D721Med (cell line): ENCODE measurements around the gene STX16.

Source experiments
- DNase-seq: peaks from one replicate; pipeline ENCODE4 v3.0.0; 2011; ENCODE audit warnings: low spot score; ENCODE audit not compliant: insufficient read length
- FAIRE-seq: peaks from 2 replicates; lab custom pipeline; 2011; peaks lifted over from hg19 to GRCh38; lab: Jason Lieb, UNC
- TF ChIP-seq, protein P1 (sequence below): IDR thresholded peaks from 2 replicates; pipeline ENCODE4 v1.5.1; 2012; ENCODE audit warnings: mild to moderate bottlenecking, control low read depth; ENCODE audit not compliant: insufficient read depth; ENCODE audit errors: missing control alignments

The STX16 gene, protein sequence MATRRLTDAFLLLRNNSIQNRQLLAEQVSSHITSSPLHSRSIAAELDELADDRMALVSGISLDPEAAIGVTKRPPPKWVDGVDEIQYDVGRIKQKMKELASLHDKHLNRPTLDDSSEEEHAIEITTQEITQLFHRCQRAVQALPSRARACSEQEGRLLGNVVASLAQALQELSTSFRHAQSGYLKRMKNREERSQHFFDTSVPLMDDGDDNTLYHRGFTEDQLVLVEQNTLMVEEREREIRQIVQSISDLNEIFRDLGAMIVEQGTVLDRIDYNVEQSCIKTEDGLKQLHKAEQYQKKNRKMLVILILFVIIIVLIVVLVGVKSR

DNA sequence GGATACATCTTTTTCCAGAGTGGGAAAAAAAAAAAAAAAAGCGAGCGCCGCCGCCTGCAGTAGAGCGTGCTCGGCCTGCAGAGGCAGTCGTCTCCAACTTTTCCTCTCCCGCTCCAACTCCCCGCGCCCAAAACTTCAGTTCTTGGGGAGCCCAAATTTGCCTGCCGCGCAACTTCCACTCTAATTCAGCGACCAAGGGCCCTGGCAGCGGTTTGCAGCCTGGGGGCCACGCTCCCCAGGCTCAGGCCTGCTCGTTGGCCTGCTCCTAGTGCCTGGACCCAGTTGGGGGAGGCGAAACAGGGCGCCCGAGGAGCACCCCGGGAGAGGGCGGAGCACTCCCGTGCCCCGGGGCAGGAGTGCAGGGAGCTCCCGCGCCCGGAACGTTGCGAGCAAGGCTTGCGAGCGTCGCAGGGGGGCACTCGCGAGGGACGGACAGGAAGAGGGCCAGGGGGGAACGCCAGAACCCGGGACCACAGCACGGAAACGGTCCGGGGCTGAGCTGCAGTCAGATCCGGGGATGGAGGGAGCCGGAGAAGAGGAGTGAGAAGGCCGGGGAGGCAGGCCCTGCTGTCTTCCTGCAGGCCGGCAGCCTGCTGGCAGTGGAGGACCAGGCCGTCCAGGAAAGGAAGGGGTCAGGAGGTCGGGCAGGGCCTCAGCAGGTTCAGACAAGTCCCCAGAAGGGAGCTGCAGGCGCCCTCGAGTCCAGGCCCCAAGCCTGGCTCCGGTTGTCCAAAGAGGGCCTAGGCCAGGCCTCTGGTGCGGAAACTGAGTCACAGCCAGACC is at the start of gene STX16:
Gene STX16, plus strand, starts transcription at position 508 of the 783 bp plus-strand sequence. CDS start 724 bp downstream, outside the sequence.
- FAIRE-seq (no peak), DNase-seq (peak; percentile 98)
- TF ChIP-seq, protein P1, sequence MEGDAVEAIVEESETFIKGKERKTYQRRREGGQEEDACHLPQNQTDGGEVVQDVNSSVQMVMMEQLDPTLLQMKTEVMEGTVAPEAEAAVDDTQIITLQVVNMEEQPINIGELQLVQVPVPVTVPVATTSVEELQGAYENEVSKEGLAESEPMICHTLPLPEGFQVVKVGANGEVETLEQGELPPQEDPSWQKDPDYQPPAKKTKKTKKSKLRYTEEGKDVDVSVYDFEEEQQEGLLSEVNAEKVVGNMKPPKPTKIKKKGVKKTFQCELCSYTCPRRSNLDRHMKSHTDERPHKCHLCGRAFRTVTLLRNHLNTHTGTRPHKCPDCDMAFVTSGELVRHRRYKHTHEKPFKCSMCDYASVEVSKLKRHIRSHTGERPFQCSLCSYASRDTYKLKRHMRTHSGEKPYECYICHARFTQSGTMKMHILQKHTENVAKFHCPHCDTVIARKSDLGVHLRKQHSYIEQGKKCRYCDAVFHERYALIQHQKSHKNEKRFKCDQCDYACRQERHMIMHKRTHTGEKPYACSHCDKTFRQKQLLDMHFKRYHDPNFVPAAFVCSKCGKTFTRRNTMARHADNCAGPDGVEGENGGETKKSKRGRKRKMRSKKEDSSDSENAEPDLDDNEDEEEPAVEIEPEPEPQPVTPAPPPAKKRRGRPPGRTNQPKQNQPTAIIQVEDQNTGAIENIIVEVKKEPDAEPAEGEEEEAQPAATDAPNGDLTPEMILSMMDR = no peak

DNA sequence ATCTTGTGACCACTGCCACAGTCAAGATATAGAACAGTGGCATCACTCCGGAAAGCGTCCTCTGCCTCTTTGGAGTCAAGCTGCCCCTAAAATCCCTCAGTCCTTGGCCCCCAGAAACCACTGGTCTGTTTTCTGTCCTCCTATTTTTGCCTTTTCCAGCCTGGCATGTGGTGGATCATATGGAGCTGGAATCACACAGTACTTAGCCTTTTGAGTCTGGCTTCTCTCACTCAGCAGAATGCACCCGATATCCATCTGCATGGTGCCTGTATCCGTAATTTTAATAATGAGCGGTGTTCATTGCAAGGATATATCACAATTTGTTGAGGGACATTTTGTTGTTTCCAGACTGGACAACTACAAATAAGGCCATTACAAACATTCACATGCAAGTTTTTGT is 49.0 kb upstream of the STX16 start:
- no peak for FAIRE-seq
- DNase-seq = no peak
- TF ChIP-seq, protein P1 = no peak

DNA sequence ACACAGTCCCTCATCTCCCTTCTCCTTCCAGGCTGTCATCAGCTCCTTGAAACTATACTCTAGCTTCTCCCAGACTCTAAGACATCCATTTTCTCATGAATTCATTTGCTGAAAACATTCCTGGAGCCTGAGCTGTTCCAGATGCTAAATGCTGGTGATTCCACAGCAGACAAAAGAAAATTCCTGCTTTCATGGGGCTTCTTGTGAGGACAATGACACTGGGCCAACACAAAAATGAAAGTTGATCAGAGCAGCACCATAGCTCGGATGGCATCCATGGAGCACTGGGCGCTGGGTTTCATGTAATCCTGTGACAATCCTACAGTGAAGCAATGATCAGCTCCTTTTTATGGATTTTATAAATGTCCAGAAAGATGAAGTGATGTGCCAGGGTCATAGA is 47.4 kb upstream of the STX16 start:
- no peak for FAIRE-seq
- TF ChIP-seq, protein P1 = no peak
- no peak for DNase-seq

DNA sequence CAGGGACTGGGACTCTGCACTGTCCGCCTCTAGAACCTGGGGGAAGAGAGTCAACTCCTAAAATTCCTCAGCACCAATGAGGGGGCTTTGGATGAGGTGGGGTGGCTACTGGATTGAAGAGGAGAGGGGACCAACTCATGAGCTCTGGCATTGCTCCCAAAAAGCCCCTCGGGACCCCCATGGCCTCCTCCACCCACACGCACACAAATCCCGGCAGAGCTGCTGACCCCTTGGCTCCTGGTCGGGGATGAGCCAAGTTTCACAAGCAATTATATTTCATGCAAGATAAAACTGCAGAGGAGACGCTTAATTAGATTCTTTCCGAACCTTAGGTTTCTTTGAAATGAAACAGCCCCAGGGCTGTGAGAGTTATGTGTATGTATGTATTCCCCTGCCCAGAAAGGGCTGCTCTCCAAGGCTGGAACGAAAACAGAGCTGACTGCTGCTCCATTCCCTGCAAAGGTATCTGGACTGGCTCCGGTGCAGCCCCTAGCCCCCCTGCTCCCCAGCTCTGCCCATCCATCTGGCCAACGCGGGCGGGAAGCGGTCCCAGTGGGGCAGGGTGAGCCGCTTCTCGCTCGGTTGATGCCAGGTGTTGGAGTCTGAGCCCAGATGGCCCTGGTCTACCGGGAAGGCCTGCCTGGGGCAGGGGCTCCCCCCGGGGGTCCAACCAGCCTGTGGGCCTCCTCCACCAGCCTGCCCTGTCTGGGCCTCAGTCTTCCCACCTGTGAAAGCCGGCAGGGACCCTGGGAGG is 46.8 kb upstream of the STX16 start:
- FAIRE-seq (no peak), DNase-seq (no peak)
- TF ChIP-seq, protein P1 = no peak

DNA sequence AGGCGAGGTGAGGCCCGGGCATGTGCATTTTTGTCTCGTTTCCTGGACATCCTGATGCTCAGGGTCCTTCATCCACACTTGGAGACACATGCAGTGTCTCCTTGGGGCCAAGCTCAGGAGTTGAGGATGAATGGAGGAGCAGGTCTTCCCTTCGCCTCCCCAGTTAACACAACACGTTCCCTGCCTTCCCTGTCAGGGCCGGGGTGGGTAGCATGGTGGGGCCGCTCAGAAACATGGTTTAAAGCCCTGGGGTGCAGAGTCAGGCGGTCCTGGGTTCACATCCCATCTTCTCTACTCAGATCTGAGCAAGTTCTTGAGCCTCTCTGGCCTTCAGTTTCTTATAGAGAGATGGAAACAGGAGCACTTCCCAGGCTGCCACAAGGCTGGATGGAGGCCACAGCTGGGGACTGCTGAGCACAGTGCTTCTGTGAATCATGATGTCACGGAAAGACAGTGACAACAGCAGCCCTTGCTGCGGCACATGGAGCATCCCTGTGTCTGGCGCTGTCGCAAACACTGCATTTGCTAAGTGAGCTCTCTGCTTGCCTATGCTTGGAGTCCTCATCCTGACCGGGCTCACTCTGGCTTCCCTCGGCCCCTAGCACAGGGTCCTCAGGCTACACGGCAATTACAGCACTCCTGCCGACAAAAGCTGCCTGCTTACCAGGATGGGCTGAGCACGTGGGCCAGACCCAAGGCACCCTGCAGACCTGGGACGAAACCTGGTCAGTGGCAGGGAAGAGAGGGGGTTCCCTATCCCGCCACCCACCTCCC is 45.6 kb upstream of the STX16 start:
- DNase-seq = no peak
- no peak for FAIRE-seq
- TF ChIP-seq, protein P1 = no peak

DNA sequence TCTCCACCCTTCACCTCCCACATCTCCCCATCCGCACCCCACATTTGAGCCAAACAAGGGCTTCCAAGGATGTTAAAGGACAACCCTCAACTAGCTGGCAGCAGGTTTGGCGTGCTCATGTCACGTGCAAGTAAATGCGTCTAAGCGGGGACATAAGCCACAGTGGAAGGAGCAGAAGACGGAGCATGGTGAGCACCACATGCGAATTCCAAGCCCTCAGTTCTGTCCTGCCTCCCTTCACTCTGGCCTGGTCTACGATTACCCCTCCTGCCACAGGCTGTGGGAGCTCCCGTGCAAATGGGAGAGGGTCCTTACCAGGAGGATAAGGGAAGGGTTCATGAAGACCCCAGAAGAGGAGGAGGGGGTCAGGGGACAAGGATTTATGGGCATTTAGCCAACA is 44.9 kb upstream of the STX16 start:
- FAIRE-seq (no peak), DNase-seq (no peak)
- TF ChIP-seq, protein P1 = no peak
